Measurements from ENCODE around the gene DCHS1.
A peak's percentile ranks its signal among the peaks of the same experiment; 100 is the strongest.

DCHS1 gene

DNA sequence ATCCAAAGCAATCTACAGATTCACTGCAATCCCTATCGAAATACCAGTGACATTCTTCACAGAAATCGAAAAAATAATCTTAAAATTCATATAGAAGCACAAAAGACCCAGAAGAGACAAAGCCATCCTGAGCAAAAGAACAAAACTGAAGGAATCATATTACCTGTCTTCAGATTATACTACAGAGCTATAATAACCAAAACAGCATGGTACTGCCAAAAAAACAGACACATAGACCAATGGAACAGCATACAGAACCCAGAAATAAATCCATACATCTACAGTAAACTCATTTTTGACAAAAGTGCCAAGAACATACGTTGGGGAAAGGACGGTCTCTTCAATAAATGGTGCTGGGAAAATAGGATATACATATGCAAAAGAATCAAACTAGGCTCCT is 71.1 kb downstream of the DCHS1 start:
- no peak for DNase-seq

GRCh38 chr11:6583584-6583983 is 72.0 kb downstream of the DCHS1 start:
- no peak for DNase-seq

DNA sequence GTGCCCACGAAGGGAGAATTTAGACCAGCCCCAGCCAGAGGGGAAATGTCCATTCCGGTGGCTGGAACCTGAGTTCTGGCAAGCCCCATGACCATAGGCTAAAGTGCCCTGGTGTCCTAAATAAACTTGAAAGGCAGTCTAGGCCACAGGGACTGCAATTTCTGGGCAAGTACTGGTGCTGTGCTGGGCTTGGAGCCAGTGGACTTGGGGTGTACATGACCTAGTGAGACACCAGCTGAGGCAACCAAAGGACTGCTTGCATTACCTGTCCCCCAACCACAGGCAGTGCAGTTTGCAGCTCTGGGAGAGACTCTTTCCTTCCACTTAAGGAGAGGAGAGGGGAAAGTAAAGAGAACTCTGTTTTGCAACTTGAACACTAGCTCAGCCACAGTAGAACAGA is 75.9 kb downstream of the DCHS1 start:
- DNase-seq: no peak

- DNase-seq: no peak
Measured at GRCh38 chr11:6578134-6578533, 77.5 kb downstream of the DCHS1 start.

- peak; percentile 59 for DNase-seq
Measured at GRCh38 chr11:6576471-6577373, 78.9 kb downstream of the DCHS1 start.

DNA sequence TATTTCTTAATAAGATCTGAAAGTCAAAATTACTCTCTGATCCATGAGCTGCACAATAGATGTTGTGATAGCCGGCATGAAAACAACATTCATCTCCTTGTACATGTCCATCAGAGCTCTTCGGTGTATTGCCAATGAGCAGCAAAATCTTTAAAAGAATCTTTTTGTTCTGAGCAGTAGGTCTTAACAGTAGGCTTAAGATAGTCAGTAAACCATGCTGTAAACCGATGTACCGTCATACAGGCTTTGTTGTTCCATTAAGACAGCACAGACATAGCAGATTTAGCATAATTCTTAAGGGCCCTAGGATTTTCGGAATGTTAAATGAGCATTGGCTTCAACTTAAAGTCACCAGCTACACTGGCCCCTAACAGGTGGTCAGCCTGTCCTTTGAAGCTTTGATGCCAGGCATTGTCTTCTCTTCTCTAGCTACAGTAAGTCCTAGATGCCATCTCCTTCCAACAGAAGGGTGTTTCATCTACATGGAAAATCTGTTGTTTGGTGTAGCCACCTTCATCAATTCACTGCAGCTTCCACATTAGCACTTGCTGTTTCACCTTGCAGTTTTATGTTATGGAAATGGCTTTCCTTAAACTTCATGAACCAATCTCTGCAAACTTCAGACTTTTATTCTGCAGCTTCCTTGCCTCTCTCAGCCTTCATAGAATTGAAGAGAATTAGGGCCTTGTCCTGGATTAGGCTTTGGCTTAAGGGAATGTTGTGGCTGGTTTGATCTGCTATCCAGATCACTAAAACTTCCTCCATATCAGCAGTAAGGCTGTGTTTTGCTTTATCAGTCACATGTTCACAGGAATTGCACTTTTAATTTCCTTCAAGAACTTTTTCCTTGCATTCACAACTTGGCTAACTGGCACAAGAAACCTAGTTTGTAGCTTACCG is 80.5 kb downstream of the DCHS1 start:
- no peak for DNase-seq

DNA sequence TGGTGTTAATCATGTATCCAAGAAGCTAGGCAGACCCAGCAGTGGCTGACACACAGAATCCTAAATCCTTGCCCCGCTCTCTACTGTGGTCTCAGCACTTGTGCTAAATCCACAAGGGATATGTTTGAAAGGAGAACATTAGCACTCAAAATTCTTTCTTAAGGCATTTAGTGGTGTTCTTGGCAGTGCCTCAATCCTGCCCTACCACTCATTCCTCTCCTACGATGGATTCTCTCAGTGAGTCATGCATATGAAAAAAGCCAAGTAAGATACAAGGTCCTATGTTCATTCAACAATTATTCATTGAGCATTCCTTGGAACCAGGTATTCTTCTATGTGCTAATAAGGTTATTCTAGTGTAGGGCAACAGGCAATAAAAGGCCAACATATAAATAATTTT is 83.4 kb downstream of the DCHS1 start:
- DNase-seq: no peak

DNA sequence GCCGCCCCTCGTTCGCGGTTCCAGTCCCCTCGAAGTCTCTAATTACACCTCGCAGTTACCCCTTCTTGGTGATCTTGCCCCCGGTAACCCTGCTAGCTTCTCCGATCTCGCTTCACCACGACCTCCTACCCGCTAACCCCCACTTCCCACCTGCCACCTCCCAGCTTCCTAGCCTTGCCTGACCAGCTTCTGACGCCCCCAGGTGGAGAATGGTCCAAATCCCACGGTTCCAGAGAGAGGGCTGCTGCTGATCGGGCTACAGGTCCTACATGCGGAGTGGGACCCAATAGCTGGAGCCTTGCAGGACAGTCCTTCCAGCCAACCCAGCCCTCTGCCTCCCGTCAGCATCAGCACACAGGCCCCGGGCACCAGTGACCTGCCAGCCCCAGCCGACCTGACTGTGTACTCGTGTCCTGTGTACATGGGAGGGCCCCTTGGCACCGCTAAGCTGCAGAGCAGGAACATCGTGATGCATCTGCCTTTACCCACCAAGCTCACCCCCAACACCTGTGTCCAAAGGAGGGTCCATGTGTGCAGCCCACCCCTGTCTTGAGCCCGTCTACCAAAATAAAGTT is 84.1 kb downstream of the DCHS1 start:
- no peak for DNase-seq
